Activated T-cell treated with anti-CD3 and anti-CD28 coated beads, Interleukin-2, amount 50 U/mL, for 48 hours (primary cell): ENCODE measurements around the gene SPDEF.

Experiments
- DNase-seq, 2 experiments: peaks; one replicate each; pipeline ENCODE4 v3.0.0-alpha.2; 2020

SPDEF gene

DNA sequence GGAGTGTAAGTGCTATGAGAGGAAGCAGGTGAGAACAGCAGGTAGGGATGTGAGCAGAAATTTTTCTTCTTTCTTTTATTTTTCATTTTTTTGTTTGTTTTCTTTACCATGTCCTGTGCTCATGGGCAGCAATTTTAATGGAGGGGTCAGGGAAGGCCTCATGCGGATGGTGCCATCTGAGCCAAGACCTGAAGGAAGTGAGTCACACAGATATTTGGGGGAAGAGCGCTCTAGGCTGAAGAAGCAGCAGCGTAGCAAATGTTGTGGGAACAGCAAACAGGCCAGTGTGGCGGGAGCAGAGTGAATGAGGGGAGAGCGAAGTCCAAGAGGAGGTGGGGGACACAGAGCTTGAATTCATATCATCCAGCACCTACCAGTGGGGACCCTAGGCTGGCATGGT is 12.7 kb downstream of the SPDEF start:
- DNase-seq, result no peak

DNA sequence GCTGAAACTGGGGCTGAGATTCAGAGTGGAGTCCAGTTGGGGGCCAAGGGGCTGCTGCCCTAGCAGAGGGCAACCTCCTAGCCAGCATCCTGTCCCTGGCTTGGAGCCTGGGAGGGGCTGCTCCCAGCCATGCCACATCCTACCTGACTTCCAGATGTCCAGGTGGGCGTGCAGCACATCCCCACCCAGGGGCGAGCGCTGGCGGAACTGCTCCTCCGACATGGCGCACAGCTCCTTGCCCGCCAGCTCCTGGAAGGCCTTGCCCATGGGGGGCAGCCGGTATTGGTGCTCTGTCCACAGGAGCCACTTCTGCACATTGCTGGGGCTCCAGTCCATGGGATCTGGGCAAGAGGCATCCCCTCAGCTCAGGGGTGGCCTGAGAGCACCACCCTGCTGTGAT is 15.3 kb downstream of the SPDEF start:
- no peak for DNase-seq

DNA sequence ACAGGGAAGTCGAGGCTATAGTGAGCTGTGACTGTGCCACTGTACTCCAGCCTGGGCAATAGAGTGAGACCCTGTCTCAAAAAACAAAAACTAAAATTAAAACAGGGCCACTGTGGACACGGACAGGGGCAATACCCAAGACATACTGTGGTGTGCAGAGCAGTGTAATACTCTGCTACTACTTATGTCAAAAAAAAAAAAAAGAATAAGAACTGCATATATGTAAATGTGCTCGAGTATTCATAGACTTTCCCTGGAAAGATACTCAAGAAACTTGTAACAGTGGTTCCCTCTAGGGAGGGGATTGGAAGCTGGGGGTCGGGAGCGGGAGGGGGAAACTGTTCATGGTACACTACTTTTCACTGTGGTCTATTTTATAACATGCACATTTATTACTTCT is 15.9 kb downstream of the SPDEF start:
- DNase-seq, result no peak

DNA sequence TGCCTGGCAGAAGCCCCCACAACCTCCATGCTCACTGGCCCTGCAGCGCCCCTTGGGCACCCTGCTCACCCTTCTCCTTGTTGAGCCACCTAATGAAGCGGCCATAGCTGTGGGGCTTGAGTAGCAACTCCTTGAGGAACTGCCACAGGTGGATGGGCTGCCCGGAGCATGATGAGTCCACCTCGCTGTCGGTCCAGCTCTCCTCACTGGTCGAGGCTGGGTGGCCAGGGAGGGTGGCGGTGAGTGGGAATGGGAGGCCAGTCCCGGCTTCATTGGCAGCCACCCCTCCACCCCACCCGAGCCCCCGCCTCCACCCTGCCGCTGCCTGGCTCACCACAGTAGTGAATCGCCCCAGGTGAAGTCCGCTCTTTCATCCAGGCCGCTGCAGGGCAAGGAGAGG is 16.9 kb downstream of the SPDEF start:
- no peak for DNase-seq

DNA sequence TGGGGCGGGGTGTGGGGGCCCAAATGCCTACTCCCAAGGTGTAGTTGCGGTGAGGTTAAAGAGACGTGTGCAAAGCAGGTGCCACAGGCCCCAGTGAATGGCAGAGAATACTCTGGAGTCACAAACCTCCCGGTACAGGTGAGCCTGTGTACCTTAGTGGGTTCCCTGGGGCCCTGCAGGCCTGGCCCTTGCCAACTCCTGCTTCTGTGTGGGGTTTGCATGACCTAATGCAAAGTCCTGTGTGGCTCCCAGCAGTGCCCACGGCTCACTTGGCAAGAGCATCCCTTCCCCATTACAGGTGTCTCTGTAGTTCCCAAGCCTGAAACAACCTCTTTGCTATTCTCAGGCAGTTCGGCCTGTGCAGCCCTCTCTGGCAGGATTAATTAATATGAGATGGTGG is 17.5 kb downstream of the SPDEF start:
- DNase-seq, result no peak

DNA sequence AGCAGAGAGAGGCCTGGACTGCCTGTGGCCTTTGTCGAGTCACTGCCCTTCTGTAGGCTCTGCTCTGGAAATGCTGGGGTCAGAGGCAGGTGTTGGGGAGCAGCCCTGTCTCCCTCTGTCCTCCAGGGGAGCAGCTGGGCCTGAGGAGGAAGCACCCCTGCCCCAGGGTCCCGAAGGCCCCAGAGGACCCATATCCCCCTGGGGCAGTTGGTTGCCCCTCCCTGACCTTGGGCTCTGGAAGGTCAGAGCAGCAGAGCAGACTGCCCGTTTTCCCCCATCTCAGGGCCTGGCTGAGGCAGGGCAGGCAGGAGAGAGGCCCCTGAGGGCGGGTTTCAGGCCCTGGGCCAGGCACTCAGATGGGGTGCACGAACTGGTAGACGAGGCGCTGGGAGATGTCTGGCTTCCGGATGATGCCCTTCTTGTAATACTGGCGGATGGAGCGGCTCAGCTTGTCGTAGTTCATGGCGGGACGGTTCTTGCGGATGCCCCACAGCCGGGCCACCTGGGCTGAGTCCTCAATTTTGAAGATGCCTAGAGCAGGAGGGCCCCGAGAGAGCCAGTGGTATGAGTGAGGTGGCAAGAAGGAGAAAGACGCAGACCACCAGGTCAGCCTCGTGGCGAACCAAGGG is 18.1 kb downstream of the SPDEF start:
- DNase-seq, result no peak

DNA sequence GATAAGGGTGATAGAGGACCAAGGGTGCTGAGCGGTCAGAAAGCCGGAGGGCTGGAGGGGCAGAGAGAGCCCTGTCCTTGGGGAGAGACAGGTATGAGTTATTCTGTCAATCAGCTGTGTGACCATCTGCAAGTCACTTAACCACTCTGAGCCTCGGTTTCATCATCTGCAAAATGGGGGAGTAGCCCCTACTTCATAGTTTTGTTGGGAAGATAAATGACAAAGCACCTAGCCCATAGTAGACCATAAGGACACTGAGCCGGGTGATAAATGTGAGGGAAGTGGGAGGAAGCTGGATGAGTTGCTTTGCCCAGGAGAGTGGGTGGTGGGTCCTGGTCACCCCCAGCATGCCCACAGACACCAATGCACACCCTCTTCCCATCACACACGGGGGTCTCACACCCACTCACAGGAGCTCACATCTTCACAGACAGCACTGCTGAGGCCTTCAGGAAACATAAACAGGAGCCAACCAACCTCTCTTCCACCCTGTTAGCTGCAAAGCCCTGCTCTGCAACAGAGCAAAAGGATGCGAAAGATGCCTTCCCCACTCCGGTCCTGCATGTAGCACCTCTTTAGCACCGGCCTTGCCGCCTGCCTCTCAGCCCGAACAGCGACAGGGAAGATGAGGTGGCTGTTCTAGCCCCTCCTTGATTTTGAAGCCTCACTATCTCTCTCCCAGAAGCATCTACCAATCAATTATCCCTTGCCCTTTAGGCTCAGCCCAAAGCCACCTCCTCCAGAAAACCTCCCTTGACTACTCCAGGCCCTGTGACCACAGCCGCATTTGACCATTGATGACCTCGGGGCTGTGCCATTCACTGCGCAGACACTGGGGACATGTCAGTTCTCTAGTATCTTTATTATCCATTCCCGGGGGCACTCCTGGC is 18.9 kb downstream of the SPDEF start:
- DNase-seq, result no peak

DNA sequence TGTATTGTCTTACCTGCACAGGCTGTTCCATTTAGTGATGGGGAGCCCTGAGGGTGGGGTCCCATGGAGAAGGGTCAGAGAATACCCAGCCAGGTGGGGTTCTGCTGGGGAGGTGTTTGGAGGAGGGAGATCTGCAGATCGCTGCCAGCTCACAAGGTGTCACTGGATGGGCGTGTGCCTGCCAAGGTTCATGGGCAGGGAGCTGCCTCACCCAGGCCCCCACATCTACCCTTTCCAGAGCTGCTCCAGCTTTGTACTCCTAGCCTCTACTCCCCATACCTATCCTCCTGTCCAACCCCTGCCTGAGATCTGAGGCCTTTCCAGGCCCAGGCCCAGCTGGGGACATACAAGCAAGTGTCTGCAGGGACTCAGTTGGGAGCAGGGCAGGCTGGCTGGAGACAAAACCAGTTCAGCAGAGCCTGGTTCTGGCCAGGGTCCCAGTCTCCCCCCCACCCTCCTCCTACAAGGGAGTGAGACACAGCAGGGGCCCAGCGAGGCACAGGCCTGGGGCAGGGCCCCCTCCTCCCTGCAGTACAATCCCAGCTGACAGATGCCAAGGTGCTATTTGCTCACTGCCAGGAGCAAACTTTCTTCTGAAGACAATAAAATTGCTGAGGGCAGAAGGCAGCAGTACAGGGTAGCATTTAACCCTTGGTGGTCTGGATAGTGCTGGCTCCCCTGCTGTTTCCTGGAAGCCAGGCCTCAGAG is 19.7 kb downstream of the SPDEF start:
- DNase-seq, result no peak

DNA sequence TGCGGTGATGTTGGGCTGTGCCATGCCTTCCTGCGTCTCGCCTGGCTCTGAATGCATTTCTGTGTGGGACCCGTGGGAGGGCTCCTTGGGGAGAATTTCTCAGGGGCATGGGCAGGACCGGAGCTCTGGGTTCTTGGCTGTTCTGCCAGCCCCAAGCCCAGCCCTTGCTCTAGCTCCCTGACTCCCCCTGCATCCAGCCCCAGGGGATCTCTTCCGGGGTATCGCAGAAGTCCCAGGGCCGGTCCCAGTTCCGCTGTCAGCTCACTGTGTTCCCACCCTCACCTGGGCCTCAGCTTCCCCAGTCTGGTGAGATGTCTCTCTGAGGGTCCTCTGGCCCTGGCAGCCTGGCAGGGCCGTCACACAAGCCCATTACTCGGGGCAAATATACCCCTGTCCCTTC is 20.5 kb downstream of the SPDEF start:
- DNase-seq, result no peak

DNA sequence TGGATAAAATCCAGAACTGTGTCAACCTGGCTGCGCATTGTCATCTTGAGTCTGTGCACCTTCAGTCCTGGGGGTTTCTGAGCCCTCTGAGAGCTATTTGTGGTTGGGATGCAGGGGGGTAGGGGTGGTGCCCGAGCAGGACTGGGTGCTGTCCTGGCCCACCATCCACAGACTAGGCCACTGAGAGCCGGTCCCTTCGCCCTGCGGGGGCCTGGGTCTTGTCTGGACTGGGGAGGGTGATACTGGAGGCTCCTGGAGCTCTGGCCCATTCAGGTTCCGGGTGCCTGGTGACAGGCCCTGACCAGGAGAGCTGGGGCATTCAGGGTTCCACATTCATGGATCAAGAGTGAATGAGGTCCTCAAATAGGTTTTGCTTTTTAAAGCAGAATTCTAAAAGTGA is 20.9 kb downstream of the SPDEF start:
- DNase-seq, result no peak

DNA sequence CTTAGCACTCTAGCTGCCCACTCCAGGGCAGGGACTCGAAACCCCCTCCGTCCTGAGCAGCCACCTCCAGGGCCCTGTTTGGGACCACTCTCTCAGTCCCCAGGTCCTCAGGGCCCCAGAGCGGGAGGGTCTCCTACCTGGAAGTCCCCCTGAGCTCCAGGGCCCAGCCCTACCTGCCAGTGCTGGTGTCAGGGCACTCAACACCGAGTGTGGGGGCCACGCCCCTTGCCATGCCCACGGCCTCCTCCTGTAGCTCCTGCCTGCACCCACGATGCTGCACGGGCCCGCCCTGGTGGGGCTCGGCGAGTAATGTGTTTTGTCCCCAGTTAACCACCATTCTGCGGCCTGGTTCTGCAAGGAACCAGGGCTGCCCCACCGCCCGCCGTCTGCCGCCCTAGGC is 21.5 kb downstream of the SPDEF start:
- no peak for DNase-seq

DNA sequence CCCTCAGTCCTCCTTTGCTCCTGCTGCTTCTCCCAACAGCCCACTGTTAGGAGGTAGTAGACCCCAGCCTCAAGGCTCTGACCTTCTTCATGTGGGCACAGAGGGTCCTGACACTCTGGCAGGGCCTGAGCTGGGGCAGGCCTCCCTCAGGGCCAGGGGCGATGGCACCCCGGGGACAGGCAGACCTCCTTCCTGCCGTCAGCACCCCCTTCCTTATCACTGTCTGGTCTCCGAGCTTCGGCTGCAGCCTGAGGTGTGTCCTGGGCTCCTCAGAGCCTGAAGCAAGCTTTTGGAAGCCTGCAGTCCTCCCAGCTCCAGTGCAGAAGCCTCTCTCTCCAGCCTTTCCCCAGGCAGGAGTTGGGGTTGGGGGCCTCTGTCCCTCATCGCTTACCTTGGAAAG is 22.0 kb downstream of the SPDEF start:
- no peak for DNase-seq

DNA sequence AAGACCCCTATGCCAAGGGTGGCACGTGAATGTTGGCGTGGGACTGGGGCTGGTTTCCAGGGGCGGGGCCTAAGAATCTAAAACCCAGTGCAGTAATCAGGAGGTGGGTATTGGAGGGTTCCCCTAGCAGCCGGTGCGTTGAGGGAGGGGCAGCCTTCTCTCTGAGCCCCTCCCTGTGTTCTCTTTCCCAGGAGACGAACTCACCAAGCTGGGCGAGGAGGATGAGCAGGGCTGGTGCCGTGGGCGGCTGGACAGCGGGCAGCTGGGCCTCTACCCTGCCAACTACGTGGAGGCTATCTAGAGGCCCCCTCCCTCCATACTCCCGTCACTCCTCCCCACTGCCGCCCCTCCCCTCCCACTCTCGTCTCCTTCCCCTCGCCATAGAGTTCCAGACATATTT is 23.9 kb downstream of the SPDEF start:
- no peak for DNase-seq

DNA sequence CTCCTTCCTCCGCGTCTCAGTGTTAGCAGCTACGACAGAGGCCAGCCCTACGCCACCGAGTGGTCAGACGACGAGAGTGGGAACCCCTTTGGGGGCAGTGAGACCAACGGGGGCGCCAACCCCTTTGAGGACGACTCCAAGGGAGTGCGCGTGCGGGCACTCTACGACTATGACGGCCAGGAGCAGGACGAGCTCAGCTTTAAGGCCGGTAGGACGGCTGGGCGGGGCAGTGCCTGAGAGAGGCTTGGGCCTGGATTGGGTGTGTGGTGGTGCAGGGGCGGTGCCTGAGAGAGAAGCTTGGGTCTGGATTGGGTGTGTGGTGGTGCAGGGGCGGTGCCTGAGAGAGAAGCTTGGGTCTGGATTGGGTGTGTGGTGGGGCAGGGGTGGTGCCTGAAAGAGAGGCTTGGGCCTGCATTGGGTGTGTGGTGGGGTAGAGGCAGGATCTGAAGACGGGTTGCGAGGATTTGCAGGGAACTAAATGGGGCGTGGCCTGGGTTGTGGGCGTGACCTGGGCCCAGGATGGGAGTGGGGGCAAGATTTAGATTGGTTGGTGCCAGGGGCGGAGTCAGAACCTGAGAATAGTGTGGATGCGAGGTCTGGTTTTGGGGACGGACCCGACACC is 24.4 kb downstream of the SPDEF start:
- peak; percentile 26 to 27 for DNase-seq

DNA sequence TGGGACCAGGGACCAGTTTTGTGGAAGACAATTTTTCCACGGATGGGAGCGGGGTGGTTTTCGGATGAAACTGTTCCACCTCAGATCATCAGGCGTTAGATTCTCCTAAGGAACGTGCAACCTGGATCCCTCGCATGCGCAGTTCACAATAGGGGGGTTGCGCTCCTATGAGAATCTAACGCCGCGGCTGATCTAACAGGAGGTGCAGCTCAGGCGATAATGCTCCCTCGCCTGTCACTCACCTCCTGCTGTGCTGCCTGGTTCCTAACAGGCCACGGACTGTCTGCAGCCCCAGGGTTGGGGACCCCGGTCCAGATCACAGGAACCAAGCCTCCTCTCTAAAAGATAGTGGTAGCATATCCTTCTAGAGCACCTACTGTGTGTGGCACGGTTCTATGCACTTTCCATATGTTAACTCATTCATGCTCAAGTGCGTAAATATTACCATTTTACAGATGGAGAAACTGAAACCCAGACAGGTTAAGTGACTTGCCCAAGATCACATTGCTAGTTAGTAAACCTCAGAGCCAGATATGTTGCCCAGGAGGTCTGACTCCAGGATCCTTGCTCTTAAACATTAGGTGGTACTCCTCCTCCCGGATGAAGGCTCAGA is 25.3 kb downstream of the SPDEF start:
- DNase-seq, result no peak

DNA sequence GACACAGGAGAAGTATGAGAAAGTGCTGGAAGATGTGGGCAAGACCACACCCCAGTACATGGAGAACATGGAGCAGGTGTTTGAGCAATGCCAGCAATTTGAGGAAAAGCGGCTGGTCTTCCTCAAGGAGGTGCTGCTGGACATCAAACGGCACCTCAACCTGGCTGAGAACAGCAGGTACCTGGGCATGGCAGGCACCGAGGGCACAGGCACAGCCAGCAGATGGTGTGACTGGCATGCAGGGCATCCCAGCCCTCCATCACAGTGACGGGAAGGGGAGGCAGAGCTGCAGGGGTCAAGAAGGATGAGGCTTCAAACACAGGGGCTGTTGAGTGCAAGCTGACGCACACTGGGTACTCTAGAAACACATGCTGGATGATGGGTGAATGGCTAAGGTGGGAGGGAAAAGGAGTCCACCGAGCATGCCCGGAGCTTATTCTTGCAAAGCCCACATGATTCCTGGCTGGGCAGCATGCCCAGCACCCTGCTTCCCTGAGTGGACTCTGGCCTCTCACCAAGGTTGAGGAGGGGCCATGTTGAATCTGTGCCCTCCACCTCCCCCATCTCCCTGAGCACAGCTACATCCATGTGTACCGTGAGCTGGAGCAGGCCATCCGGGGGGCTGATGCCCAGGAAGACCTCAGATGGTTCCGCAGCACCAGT is 26.3 kb downstream of the SPDEF start:
- no peak for DNase-seq

DNA sequence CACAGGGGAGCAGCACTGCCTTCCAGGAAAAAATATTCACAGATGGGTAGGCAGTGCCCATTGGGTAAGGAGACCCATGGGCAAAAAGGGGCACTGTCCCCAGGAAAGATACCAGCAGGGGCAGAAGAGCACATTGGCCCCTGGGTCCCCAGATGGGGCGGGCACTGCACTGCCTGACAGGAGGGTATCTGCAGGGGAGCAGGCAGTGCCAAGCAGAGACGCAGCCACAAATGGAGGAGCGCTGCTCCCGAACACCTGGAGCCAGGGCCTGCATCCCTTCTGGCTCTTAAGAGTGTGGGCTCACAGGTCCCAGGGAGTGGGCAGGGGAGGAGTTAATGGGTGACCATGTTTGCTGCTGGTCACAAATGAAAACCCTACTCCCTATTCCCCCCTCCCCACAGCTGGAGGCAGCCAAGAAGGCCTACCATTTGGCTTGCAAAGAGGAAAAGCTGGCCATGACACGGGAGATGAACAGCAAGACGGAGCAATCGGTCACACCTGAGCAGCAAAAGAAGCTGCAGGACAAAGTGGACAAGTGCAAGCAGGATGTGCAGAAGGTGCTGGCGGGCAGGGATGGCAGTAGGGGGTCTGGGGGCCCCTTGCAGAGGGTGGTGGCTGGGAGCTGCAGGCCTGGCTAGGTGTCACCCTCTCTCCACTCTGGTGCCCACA is 27.0 kb downstream of the SPDEF start:
- DNase-seq, result no peak

DNA sequence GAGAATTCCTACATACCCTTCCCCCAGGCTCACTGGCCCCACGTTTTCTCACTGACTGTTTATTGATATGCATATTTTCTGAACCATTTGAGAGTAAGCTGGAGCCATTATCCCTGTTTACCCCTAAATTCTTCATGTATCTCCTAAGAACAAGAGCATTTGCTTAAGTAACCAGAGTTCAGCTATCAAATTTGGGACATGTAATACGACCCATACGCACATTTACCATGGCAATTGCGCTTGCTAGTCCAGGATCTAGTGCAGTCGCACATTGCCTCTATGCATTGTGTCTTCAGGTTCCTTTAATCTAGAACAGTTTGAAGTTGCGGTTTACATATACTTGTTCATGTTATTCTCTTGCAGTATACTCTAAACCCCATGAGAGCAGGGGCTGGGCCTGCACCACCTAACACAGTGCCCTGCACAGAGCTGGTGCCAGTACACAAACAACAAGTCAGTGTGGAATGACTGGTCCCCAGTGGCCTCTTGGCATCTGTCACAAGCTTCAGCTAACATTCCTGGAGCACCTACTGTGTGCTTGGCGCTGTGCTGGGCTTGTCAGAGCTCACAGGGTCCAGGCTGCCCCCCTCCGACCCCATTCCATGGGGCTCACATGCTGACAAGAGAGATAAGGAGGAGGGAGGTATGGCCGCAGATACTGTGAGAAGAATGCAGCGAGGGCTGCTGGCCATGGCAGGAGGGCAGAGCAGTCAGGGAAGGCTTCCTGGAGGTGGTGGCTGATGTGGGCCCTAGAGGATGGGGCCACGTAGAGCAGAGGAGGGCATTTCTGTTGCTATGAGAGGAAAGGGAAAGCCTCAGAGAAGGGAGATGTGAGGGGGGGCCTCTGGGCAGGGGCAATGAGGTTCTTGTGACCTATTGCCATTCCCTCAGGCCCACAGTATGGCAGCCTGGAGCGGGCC is 28.1 kb downstream of the SPDEF start:
- DNase-seq, result no peak

DNA sequence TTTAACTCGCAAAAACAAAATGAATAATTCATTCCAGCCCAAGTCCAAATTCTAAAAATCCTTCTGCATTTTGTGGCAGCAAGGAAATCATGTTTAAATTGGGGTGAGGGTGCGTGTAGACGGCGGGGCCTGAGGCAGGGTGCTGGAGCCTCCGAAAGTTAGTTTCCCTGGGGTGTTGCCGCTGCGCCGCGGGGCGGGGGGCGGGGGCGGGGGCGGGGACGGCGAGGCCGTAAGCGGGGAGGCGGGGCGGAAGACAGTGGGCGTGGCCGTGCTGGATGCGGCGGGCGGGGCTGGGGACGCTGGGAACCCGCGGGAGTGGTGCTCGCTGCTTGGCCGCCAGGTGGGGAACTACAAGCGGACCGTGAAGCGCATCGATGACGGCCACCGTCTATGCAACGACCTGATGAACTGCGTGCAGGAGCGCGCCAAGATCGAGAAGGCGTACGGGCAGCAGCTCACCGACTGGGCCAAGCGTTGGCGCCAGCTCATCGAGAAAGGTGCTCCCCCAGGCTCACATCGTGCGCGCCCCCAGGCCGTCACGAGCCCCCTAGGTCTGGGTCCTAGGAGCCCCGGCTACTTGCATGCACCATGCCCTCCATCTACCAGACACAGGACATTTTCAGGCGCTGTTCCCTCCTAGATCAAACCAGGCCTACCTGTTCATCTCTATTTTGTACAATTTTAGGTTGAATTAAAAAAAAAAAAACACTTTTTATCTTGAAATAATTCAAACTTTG is 29.0 kb downstream of the SPDEF start:
- DNase-seq, result peak; percentile 97 to 98
